GM10266 (cell line): ENCODE measurements around the gene PIMREG.

Source experiments
- DNase-seq: peaks from one replicate; pipeline ENCODE4 v3.0.0; 2012; ENCODE audit errors: extremely low spot score
- CTCF ChIP-seq: IDR thresholded peaks from 2 replicates; pipeline ENCODE4 v1.5.1; 2012; ENCODE audit warnings: mild to moderate bottlenecking, low read depth; ENCODE audit not compliant: control insufficient read depth, insufficient read depth; ENCODE audit errors: missing control alignments

The PIMREG gene

GRCh38 chr17:6450926-6451832 is 6.9 kb downstream of the PIMREG start:
- no peak for TF ChIP-seq CTCF
- no peak for DNase-seq

- no peak for DNase-seq
- TF ChIP-seq CTCF, result no peak
Measured at GRCh38 chr17:6452471-6453266, 8.4 kb downstream of the PIMREG start.

- no peak for DNase-seq
- TF ChIP-seq CTCF, result no peak
Measured at GRCh38 chr17:6453279-6454024, 9.2 kb downstream of the PIMREG start.

- no peak for TF ChIP-seq CTCF
- no peak for DNase-seq
Measured at GRCh38 chr17:6454495-6455320, 10.5 kb downstream of the PIMREG start.

GRCh38 chr17:6455321-6455705 is 11.1 kb downstream of the PIMREG start:
- no peak for TF ChIP-seq CTCF

GRCh38 chr17:6456321-6456720 is 12.1 kb downstream of the PIMREG start:
- DNase-seq, result no peak
- no peak for TF ChIP-seq CTCF

More at GRCh38 chr17:6455321-6455705, 11.1 kb downstream of the PIMREG start:
- DNase-seq, result no peak
